ENCODE results near the gene SLC7A1.

GRCh38 chr13:29621051-29621800, 25.7 kb upstream of the SLC7A1 start:
- TF ChIP-seq, protein P1, sequence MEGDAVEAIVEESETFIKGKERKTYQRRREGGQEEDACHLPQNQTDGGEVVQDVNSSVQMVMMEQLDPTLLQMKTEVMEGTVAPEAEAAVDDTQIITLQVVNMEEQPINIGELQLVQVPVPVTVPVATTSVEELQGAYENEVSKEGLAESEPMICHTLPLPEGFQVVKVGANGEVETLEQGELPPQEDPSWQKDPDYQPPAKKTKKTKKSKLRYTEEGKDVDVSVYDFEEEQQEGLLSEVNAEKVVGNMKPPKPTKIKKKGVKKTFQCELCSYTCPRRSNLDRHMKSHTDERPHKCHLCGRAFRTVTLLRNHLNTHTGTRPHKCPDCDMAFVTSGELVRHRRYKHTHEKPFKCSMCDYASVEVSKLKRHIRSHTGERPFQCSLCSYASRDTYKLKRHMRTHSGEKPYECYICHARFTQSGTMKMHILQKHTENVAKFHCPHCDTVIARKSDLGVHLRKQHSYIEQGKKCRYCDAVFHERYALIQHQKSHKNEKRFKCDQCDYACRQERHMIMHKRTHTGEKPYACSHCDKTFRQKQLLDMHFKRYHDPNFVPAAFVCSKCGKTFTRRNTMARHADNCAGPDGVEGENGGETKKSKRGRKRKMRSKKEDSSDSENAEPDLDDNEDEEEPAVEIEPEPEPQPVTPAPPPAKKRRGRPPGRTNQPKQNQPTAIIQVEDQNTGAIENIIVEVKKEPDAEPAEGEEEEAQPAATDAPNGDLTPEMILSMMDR (IDR thresholded peaks at IDR 0.05) = no peak
- TF ChIP-seq POLR2A (IDR thresholded peaks at IDR 0.05; ENCODE audit: low read length) (no peak), MYC (IDR thresholded peaks at IDR 0.05; ENCODE audit: borderline replicate concordance, low read length) (no peak)
- TF ChIP-seq, protein P2, sequence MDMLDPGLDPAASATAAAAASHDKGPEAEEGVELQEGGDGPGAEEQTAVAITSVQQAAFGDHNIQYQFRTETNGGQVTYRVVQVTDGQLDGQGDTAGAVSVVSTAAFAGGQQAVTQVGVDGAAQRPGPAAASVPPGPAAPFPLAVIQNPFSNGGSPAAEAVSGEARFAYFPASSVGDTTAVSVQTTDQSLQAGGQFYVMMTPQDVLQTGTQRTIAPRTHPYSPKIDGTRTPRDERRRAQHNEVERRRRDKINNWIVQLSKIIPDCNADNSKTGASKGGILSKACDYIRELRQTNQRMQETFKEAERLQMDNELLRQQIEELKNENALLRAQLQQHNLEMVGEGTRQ (IDR thresholded peaks at IDR 0.05) = no peak

Data from A549 (cell line).